Thyroid gland (tissue), 4 donors: Measurements from ENCODE around the gene SVEP1.

ENCODE experiments used
- CTCF ChIP-seq, 6 experiments: fragments of 200-600 bp in 3 of 6; fragments of 450-650 bp in 3 of 6; sonication (generic) in 3 of 6; IDR thresholded peaks; one replicate each; pipeline ENCODE4 v1.5.1; 2016 to 2019; ENCODE audit warnings: antibody characterized with exemption in 6 of 6, mild to moderate bottlenecking in 2 of 6, inconsistent platforms in 1 of 6, moderate library complexity in 1 of 6
- POLR2A ChIP-seq, 2 donors: fragments of 450-650 bp; IDR thresholded peaks; one replicate each; pipeline ENCODE4 v1.6.1; 2017; ENCODE audit warnings: antibody characterized with exemption in 2 of 2, mild to moderate bottlenecking in 2 of 2, moderate library complexity in 1 of 2

GRCh38 chr9:110443146-110443865 is 136.2 kb downstream of the SVEP1 start:
- TF ChIP-seq CTCF (IDR thresholded peaks at IDR 0.05) (no peak), POLR2A (IDR thresholded peaks at IDR 0.05) (no peak)
